Transverse colon (tissue), 4 donors: ENCODE data around the gene SLC7A1. TPM values are rescaled to one million over a fixed set of nuclear protein-coding genes. Genes with fewer than 3 reads are reported as not detected.

Experiments
- DNase-seq: peaks from one replicate; pipeline ENCODE4 v3.0.0-alpha.2; 2019
- H3K27ac ChIP-seq, 4 donors: fragments of 200-600 bp; sonication (generic); 2 replicates each; pipeline ENCODE4 v1.5.1; 2016 to 2018; ENCODE audit warnings: inconsistent platforms in 4 of 4
- H3K27me3 ChIP-seq: fragments of 200-600 bp; sonication (generic); 2 replicates; pipeline ENCODE4 v1.5.1; 2017; ENCODE audit warnings: inconsistent platforms
- H3K36me3 ChIP-seq, 4 donors: fragments of 200-600 bp; sonication (generic); 2 replicates each; pipeline ENCODE4 v1.5.1; 2017 to 2019; ENCODE audit warnings: inconsistent platforms in 4 of 4
- H3K4me1 ChIP-seq, 4 donors: fragments of 200-600 bp; sonication (generic); 2 replicates each; pipeline ENCODE4 v1.5.1; 2017 to 2020; ENCODE audit warnings: inconsistent platforms in 4 of 4
- H3K4me3 ChIP-seq, 4 donors: fragments of 200-600 bp; sonication (generic); 1 replicate in 1 of 4; 2 replicates in 3 of 4; pipeline versions ENCODE4 v1.5.1 to v1.6.1; 2017 to 2019; ENCODE audit warnings: inconsistent platforms in 4 of 4
- H3K9me3 ChIP-seq, 2 donors: fragments of 200-600 bp; sonication (generic); 2 replicates each; pipeline ENCODE4 v1.5.1; 2017 to 2019; ENCODE audit warnings: inconsistent platforms in 2 of 2
- EP300 ChIP-seq: sonication (generic); formaldehyde crosslinking; IDR thresholded peaks from one replicate; pipeline ENCODE4 v1.6.1; 2017; ENCODE audit warnings: antibody characterized with exemption, low read depth
- POLR2A ChIP-seq: fragments of 450-650 bp; IDR thresholded peaks from one replicate; pipeline ENCODE4 v1.6.1; 2016; ENCODE audit warnings: antibody characterized with exemption, mild to moderate bottlenecking, moderate library complexity
- POLR2AphosphoS5 ChIP-seq, 3 donors: sonication (generic); formaldehyde crosslinking; IDR thresholded peaks; one replicate each; pipeline ENCODE4 v1.6.1; 2016; ENCODE audit warnings: antibody characterized with exemption in 3 of 3
- WGBS, 2 donors: methylation state at CpG; one replicate each; pipeline ENCODE4 v1.1.5; 2018; ENCODE audit warnings: low coverage in 1 of 2; 5-methylcytosine and 5-hydroxymethylcytosine counted together
- in situ Hi-C, 4 donors: fragments of 200-750 bp; cut with MboI; loops; one replicate each; pipeline versions ENCODE4 v1.15.0 to v1.15.1; 2017; ENCODE audit warnings: low sequenced_read_pairs in 3 of 4, low pct_ligation_motif_present in 1 of 4, low pct_unique_long_range_greater_than_20kb in 1 of 4
- intact Hi-C: fragments of 100-400 bp; cut with DNase I; formaldehyde crosslinking; loops from one replicate; pipeline ENCODE4 v1.15.1; 2023; ENCODE audit warnings: low total_unique reads
- total RNA-seq, 4 donors: library from RNA; depleted of rRNA; stranded (reverse); fragments of >200 nt; gene quantifications; one replicate each; pipeline ENCODE4 v1.1.0, GENCODE V29; 2016
- TF ChIP-seq, protein P1 (sequence below), 5 experiments: fragments of 200-600 bp in 3 of 5; fragments of 450-650 bp in 2 of 5; sonication (generic) in 3 of 5; IDR thresholded peaks; 1 replicate in 2 of 5; 2 replicates in 3 of 5; pipeline ENCODE4 v1.5.1; 2016 to 2017; ENCODE audit warnings: antibody characterized with exemption in 5 of 5, inconsistent platforms in 3 of 5, mild to moderate bottlenecking in 2 of 5, moderate library complexity in 1 of 5

Gene SLC7A1
- total RNA-seq, 4 donors from 2014 or later, result 10.8 to 21.4 (median 17.9) TPM

DNA sequence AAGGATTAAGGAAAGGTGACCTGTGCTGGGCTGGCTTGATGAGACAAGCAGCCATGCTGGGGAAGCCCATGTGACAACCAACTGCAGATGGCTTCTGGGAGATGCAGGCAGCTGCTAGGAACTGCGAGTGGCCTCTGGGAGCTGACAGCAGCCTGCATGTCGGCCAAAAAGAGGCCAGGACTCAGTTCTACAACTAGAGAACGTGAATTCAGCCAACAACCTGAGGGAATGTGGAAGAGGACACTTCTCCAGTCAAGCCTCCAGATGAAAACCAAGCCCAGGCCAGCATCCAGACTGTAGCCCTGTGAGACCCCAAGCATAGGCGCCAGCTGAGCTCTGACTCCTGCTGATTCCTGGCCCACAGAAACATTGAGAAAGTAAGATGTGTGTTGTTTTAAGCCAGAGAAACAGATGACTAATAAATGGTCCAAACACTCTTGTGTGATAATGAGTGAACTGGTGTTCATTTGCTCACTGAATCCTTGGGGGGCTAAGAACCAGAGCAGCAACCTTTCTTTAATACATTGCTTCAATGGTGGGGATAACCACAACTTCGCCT is 45.0 kb downstream of the SLC7A1 start:
- H3K4me1 ChIP-seq, result peaks cover 0 to 18% (median 6%) of the 10 kb centered on the region in 4 donors
- H3K27me3 ChIP-seq, result no peaks in the 10 kb centered on the region
- no peak for TF ChIP-seq POLR2A
- no peak for TF ChIP-seq POLR2AphosphoS5 (IDR thresholded peaks at IDR 0.05)
- TF ChIP-seq, protein P1, sequence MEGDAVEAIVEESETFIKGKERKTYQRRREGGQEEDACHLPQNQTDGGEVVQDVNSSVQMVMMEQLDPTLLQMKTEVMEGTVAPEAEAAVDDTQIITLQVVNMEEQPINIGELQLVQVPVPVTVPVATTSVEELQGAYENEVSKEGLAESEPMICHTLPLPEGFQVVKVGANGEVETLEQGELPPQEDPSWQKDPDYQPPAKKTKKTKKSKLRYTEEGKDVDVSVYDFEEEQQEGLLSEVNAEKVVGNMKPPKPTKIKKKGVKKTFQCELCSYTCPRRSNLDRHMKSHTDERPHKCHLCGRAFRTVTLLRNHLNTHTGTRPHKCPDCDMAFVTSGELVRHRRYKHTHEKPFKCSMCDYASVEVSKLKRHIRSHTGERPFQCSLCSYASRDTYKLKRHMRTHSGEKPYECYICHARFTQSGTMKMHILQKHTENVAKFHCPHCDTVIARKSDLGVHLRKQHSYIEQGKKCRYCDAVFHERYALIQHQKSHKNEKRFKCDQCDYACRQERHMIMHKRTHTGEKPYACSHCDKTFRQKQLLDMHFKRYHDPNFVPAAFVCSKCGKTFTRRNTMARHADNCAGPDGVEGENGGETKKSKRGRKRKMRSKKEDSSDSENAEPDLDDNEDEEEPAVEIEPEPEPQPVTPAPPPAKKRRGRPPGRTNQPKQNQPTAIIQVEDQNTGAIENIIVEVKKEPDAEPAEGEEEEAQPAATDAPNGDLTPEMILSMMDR (IDR thresholded peaks at IDR 0.05), result no peak
- WGBS, 2 donors, result 95 to 100% methylated on average over 1 to 5 of the region's 5 CpGs
- H3K36me3 ChIP-seq, result no peaks in the 10 kb centered on the region
- no peak overlapping the region for H3K4me3 ChIP-seq
- in situ Hi-C loops (no loop called here), intact Hi-C loops (no loop called here)
- H3K9me3 ChIP-seq, result no peaks in the 10 kb centered on the region
- no peak for DNase-seq
- no peak overlapping the region for H3K27ac ChIP-seq

DNA sequence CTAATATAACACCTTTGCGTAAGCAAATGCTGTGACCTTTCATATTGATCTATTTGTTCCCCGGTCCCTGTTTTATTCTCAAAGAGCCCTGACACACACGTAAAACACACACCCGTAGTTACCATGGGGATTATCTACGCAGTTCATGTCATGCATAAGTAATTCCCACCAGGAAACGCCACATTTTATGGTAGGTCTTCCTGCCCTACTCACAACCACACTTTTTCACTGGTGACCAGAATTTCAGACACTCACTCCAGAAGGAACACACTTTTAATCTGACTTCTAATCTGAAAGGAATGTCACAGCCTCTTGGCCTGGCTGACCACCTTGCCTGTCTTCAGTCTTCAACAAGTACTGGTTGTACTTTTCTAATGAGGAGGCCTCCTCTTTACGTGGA is 46.8 kb downstream of the SLC7A1 start:
- TF ChIP-seq, protein P1 (IDR thresholded peaks at IDR 0.05), result no peak
- TF ChIP-seq EP300 (no peak), POLR2A (no peak), POLR2AphosphoS5 (IDR thresholded peaks at IDR 0.05) (peak in 1 of 3 donors; percentile 43)
- Histone ChIP-seq H3K27me3 (no peaks in the 10 kb centered on the region), H3K4me3 (no peak overlapping the region), H3K4me1 (peaks cover 0 to 18% (median 6%) of the 10 kb centered on the region in 4 donors), H3K27ac (peak overlapping the region; percentile 42 to 77 (median 71)), H3K9me3 (no peaks in the 10 kb centered on the region), H3K36me3 (no peaks in the 10 kb centered on the region)
- intact Hi-C loops, result no loop called here
- 36 to 56% methylated on average over 6 to 7 of the region's 7 CpGs for WGBS, 2 donors
- DNase-seq, result no peak
- in situ Hi-C loops, result no loop called here

DNA sequence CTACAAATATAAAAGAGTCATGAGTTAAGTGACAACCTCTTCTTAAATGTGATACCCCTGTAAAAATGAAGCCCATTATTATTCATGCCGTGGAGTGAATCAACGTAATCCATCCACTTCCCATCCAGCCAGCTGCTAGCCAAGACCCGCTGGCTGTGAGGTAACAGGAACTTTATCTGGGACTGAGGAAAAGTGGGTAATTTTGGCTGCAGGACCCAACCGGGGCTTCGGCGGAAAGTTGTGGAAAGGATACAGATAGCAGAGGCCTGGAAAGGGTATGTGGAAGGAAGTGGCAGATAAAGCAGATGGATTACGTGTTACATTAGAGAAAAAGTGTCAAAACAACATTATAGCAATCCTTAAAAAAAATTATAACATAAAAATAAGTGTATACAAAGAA is 48.3 kb downstream of the SLC7A1 start:
- no peaks in the 10 kb centered on the region for H3K27me3 ChIP-seq
- in situ Hi-C loops, result no loop called here

DNA sequence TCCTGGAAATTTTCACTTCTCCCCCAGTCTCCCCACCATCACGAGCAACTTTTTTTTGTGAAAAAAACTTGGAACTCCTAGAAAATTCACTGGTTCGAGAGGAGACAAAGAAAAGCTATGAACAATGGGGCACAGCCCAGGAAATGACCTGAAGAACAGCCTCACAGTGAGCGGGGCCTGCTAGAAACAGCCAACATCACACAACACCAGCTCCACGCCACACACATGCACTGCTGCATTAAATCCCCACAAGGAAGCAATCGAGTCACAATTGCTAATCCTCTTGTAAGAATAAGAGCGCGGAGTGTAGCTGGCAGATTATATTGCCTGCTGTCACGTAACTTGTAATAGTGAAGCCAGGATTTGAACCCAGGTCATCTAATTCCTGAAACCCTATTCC is 48.8 kb downstream of the SLC7A1 start:
- DNase-seq, result no peak
- in situ Hi-C loops, result no loop called here
- TF ChIP-seq, protein P1 (IDR thresholded peaks at IDR 0.05), result no peak
- TF ChIP-seq POLR2A (no peak), POLR2AphosphoS5 (IDR thresholded peaks at IDR 0.05) (no peak), EP300 (no peak)
- Histone ChIP-seq H3K36me3 (no peaks in the 10 kb centered on the region), H3K4me1 (peaks cover 0 to 18% (median 6%) of the 10 kb centered on the region in 4 donors), H3K27ac (no peak overlapping the region), H3K4me3 (no peak overlapping the region), H3K27me3 (no peaks in the 10 kb centered on the region), H3K9me3 (no peaks in the 10 kb centered on the region)
- WGBS, 2 donors, result 93 to 96% methylated on average over 4 to 8 of the region's 8 CpGs
- intact Hi-C loops, result no loop called here

More for the DNA sequence above, 48.3 kb downstream of the SLC7A1 start:
- Histone ChIP-seq H3K9me3 (no peaks in the 10 kb centered on the region), H3K36me3 (no peaks in the 10 kb centered on the region), H3K4me3 (no peak overlapping the region), H3K4me1 (peaks cover 0 to 18% (median 6%) of the 10 kb centered on the region in 4 donors), H3K27ac (peak overlapping the region in 1 of 4 donors; percentile 69)
- intact Hi-C loops, result no loop called here
- TF ChIP-seq POLR2A (no peak), POLR2AphosphoS5 (IDR thresholded peaks at IDR 0.05) (no peak), EP300 (no peak)
- TF ChIP-seq, protein P1 (IDR thresholded peaks at IDR 0.05), result no peak
- no peak for DNase-seq
- 86 to 91% methylated on average over 3 to 7 of the region's 7 CpGs for WGBS, 2 donors
